DMS 273 (cell line): ENCODE data around the gene TWIST2.

Experiments used
- DNase-seq: peaks from one replicate; lab custom pipeline; 2025; ENCODE audit not compliant: unreplicated experiment; lab: John Stamatoyannopoulos, UW

Gene TWIST2

GRCh38 chr2:238936162-238937052 lies 88.5 kb downstream of the TWIST2 start:
- DNase-seq: no peak

- no peak for DNase-seq
Observed at GRCh38 chr2:238938003-238938400, 90.1 kb downstream of the TWIST2 start.

GRCh38 chr2:238938401-238939055 lies 90.6 kb downstream of the TWIST2 start:
- DNase-seq: no peak

- no peak for DNase-seq
Observed at GRCh38 chr2:238939074-238939473, 91.2 kb downstream of the TWIST2 start.

GRCh38 chr2:238939521-238940403 lies 91.9 kb downstream of the TWIST2 start:
- DNase-seq: no peak

- DNase-seq: no peak
Observed at GRCh38 chr2:238940806-238941205, 92.9 kb downstream of the TWIST2 start.

GRCh38 chr2:238941262-238941792 lies 93.4 kb downstream of the TWIST2 start:
- no peak for DNase-seq

GRCh38 chr2:238942080-238942725 lies 94.3 kb downstream of the TWIST2 start:
- DNase-seq: no peak

- DNase-seq: no peak
Observed at GRCh38 chr2:238942726-238943300, 94.9 kb downstream of the TWIST2 start.

GRCh38 chr2:238943338-238944067 lies 95.6 kb downstream of the TWIST2 start:
- DNase-seq: no peak

- peak; percentile 43 for DNase-seq
Observed at GRCh38 chr2:238945433-238946150, 97.7 kb downstream of the TWIST2 start.

- DNase-seq: no peak
Observed at GRCh38 chr2:238946318-238947242, 98.7 kb downstream of the TWIST2 start.

GRCh38 chr2:238947243-238947760 lies 99.4 kb downstream of the TWIST2 start:
- DNase-seq: no peak

GRCh38 chr2:238947920-238948710 lies 100.2 kb downstream of the TWIST2 start:
- DNase-seq: no peak

GRCh38 chr2:238948765-238949641 lies 101.1 kb downstream of the TWIST2 start:
- DNase-seq: no peak
